Astrocyte of the cerebellum (primary cell): ENCODE data around the gene PRSS56.

Source experiments
- DNase-seq: peaks from one replicate; pipeline ENCODE4 v3.0.0-alpha.2; 2011; ENCODE audit warnings: low read depth
- H3K4me3 ChIP-seq: 2 replicates; pipeline ENCODE4 v1.5.1; 2011; ENCODE audit warnings: mild to moderate bottlenecking, low read depth, low read length, moderate library complexity
- in situ Hi-C: cut with HindIII; loops from 2 replicates; pipeline ENCODE4 v1.10.0; 2017; ENCODE audit warnings: low sequenced_read_pairs
- TF ChIP-seq, protein P1 (sequence below): IDR thresholded peaks from 2 replicates; pipeline ENCODE4 v1.5.1; 2012; ENCODE audit warnings: low read length, low read depth, moderate library complexity, mild to moderate bottlenecking; ENCODE audit errors: missing control alignments

PRSS56 gene

DNA sequence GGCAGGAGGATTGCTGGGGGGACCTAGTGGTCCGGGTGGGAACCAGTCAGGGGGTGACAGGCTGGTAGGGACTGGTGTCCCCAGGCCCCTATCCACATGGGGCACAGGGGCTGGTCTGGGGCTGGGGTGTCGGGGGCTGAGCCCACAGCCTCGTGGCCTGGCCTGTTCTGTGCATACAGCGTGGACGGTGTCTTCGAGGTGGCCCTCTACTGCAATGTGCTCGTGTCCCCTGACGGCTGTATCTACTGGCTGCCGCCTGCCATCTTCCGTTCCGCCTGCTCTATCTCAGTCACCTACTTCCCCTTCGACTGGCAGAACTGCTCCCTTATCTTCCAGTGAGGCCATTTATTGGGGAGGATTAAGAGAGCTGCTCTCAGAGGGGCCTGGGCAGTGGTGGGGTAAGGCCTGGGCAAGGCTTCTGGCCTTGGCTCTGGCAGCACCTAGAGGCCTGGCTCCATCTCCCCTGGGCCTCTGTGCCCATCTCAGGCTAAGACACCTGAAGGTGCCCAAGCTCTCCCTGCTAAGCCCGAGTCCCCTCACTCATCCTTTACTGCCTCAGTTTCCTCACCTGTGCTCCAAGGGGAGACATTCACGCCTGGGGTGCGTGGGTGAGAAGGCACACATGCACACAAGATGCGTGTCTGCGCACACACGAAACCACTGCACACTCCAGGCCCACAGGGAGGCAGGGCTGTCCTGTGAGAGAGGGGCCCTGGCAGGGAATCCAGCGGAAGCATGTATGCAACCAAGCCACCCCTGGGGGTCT, 21.2 kb downstream of the PRSS56 start:
- no peak for DNase-seq
- TF ChIP-seq, protein P1, sequence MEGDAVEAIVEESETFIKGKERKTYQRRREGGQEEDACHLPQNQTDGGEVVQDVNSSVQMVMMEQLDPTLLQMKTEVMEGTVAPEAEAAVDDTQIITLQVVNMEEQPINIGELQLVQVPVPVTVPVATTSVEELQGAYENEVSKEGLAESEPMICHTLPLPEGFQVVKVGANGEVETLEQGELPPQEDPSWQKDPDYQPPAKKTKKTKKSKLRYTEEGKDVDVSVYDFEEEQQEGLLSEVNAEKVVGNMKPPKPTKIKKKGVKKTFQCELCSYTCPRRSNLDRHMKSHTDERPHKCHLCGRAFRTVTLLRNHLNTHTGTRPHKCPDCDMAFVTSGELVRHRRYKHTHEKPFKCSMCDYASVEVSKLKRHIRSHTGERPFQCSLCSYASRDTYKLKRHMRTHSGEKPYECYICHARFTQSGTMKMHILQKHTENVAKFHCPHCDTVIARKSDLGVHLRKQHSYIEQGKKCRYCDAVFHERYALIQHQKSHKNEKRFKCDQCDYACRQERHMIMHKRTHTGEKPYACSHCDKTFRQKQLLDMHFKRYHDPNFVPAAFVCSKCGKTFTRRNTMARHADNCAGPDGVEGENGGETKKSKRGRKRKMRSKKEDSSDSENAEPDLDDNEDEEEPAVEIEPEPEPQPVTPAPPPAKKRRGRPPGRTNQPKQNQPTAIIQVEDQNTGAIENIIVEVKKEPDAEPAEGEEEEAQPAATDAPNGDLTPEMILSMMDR, result no peak
- in situ Hi-C loops, result no loop called here
- no peak overlapping the region for H3K4me3 ChIP-seq

DNA sequence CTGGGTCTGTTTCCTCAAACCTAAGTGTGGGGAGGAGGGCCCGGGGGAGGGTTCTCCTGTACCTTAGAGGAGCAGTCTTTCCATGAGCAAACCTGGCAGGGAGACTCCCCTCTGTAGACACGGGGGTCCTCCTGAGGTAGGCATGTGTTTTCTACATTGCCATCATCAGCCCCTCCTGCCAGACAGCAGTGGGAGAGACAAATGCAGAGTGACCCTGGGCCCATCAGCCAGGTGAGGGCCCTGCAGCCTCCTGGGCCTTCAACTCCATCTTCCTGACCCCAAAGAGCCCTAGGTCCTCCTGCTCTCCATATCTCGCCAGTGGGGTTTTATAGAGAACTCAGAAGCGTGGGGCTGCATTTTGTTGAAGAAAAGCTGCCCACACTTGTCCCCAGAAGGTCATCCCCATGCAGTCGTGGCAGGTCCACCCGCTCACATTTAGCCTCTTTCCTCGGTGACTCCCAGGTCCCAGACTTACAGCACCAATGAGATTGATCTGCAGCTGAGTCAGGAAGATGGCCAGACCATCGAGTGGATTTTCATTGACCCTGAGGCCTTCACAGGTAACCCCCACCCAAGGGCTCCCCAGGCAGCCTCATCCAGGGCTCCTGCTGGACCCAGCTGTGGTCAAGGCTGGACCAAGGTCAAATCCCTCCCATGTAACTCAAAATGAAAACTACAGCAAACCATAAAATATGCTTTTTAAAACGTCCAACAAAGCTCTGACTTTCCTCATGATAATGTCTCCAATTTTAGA, 21.9 kb downstream of the PRSS56 start:
- no peak for DNase-seq
- H3K4me3 ChIP-seq, result no peak overlapping the region
- in situ Hi-C loops, result no loop called here
- TF ChIP-seq, protein P1, result no peak

DNA sequence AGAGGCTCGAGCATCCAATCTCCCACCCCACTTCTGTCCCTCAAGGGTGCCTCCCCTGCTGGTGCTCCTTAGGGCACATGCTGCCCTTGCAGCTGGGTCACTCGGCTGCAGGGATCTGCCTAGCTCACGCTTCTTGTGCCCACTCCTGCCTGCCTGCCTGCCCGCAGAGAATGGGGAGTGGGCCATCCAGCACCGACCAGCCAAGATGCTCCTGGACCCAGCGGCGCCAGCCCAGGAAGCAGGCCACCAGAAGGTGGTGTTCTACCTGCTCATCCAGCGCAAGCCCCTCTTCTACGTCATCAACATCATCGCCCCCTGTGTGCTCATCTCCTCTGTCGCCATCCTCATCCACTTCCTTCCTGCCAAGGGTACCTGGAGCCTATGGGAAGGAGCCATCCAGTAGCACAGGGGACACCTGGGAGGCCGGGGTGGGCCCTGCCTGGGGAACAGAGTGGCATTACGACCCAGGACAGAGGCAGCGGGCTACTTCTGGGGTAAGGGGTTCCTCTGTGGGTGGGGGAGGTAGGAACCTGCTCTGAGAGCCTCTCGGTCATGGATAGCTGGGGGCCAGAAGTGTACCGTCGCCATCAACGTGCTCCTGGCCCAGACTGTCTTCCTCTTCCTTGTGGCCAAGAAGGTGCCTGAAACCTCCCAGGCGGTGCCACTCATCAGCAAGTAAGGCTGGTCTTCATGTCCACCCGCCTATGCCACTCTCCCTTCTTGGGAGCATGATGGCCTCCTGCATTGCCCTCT, 22.7 kb downstream of the PRSS56 start:
- in situ Hi-C loops, result no loop called here
- TF ChIP-seq, protein P1, result no peak
- H3K4me3 ChIP-seq, result no peak overlapping the region
- no peak for DNase-seq

DNA sequence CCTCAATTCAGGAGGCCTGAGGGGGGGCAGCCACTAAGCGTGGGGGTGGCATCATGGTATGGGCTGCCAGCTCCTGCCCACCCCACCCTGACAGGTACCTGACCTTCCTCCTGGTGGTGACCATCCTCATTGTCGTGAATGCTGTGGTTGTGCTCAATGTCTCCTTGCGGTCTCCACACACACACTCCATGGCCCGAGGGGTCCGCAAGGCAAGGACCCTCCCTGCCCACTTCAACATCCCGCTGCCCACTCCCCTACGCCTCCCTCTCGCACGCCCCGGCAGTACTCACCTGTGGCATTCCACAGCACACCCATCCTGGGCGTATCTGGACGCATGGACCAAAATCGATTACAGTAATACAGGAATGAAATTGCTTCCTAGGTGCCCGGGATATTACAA, 23.3 kb downstream of the PRSS56 start:
- H3K4me3 ChIP-seq, result no peak overlapping the region
- TF ChIP-seq, protein P1, result no peak
- no peak for DNase-seq
- in situ Hi-C loops, result no loop called here

DNA sequence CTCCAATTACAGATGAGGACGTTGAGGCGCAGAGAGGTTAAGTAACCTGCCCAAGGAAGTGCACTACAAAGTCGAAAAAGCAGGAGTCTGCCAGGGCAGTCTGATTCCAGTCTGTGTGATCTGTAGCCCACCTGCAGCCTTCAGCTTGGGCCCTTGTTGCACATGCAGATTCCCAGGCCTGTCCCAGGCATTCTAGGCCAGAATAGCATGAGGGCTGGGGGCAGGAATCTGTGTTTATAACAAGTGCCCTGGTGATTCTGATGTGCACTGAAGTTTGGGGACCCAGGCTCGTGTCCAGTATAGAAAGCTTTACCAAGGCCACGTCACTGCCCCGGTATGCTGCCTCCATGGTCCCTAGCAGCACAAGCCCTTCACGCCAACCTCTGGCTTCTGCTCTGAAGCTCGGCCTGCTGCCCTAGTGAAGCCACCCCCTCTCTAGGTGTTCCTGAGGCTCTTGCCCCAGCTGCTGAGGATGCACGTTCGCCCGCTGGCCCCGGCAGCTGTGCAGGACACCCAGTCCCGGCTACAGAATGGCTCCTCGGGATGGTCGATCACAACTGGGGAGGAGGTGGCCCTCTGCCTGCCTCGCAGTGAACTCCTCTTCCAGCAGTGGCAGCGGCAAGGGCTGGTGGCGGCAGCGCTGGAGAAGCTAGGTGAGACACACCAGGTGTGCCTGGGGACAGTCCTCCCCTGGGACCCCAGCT, 23.9 kb downstream of the PRSS56 start:
- TF ChIP-seq, protein P1, result no peak
- no peak for DNase-seq

DNA sequence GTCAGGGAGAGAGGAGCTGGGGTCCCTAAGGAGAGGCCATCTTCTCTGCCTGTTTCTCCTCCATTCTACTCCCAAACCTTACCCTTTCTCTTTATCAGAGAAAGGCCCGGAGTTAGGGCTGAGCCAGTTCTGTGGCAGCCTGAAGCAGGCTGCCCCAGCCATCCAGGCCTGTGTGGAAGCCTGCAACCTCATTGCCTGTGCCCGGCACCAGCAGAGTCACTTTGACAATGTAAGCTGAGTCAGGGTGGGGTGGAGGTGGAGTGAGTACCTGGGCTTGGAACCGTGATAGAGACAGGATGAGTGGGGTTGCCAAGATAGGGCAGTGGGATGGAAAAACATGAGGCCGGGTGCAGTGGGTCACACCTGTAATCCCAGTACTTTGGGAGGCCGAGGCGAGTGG, 24.5 kb downstream of the PRSS56 start:
- no peak for DNase-seq
- TF ChIP-seq, protein P1, result no peak
- in situ Hi-C loops, result no loop called here

More for the DNA sequence above, 23.9 kb downstream of the PRSS56 start:
- H3K4me3 ChIP-seq, result no peak overlapping the region
- in situ Hi-C loops, result no loop called here

More for the DNA sequence above, 24.5 kb downstream of the PRSS56 start:
- H3K4me3 ChIP-seq, result no peak overlapping the region
